ENCODE measurements around the gene IGF2BP2.
"Not testable (repeated sequence)": the region's sequence is repeated elsewhere in the genome, so short reads cannot be mapped to it uniquely, and the experiment has no call there.

Gene IGF2BP2

GRCh38 chr3:185708392-185708791, 116.5 kb downstream of the IGF2BP2 start:
- no peak for DNase-seq

- DNase-seq, result no peak
Measured at GRCh38 chr3:185705498-185705897, 119.3 kb downstream of the IGF2BP2 start.

- no peak for DNase-seq
Measured at GRCh38 chr3:185702262-185703225, 122.3 kb downstream of the IGF2BP2 start.

- DNase-seq, result no peak
Measured at GRCh38 chr3:185701611-185702261, 123.1 kb downstream of the IGF2BP2 start.

- DNase-seq, result peak in 1 of 2 experiments; percentile 8
Measured at GRCh38 chr3:185699927-185700326, 124.9 kb downstream of the IGF2BP2 start.

GRCh38 chr3:185697228-185697627, 127.6 kb downstream of the IGF2BP2 start:
- DNase-seq, result not testable (repeated sequence)

- no peak for DNase-seq
Measured at GRCh38 chr3:185696039-185696438, 128.8 kb downstream of the IGF2BP2 start.

- no peak for DNase-seq
Measured at GRCh38 chr3:185693985-185694653, 130.7 kb downstream of the IGF2BP2 start.

- no peak for DNase-seq
Measured at GRCh38 chr3:185691622-185692021, 133.2 kb downstream of the IGF2BP2 start.

- no peak for DNase-seq
Measured at GRCh38 chr3:185687271-185687878, 137.5 kb downstream of the IGF2BP2 start.

- DNase-seq, result no peak
Measured at GRCh38 chr3:185685231-185686035, 139.4 kb downstream of the IGF2BP2 start.

GRCh38 chr3:185680231-185680630, 144.6 kb downstream of the IGF2BP2 start:
- no peak for DNase-seq

- no peak for DNase-seq
Measured at GRCh38 chr3:185678027-185678426, 146.8 kb downstream of the IGF2BP2 start.

GRCh38 chr3:185677146-185677829, 147.6 kb downstream of the IGF2BP2 start:
- peak in 1 of 2 experiments; percentile 23 for DNase-seq

GRCh38 chr3:185667574-185667973, 157.3 kb downstream of the IGF2BP2 start:
- DNase-seq, result no peak

- no peak for DNase-seq
Measured at GRCh38 chr3:185663929-185664328, 160.9 kb downstream of the IGF2BP2 start.

GRCh38 chr3:185661772-185662171, 163.1 kb downstream of the IGF2BP2 start:
- DNase-seq, result no peak

- not testable (repeated sequence) for DNase-seq
Measured at GRCh38 chr3:185661296-185661695, 163.5 kb downstream of the IGF2BP2 start.

- DNase-seq, result peak; percentile 5 to 38
Measured at GRCh38 chr3:185659942-185660921, 164.6 kb downstream of the IGF2BP2 start.

- no peak for DNase-seq
Measured at GRCh38 chr3:185658943-185659342, 165.9 kb downstream of the IGF2BP2 start.
